Measurements from ENCODE around the gene RAB40B. TPM values are rescaled to one million over a fixed set of nuclear protein-coding genes. Genes with fewer than 3 reads are reported as not detected.

Gene RAB40B
- total and polyA plus RNA-seq, 2 of the 13 experiments (the other 11 are each of a cell fraction or from before 2014, with no cell fraction given): 6.2 to 6.5 TPM

DNA sequence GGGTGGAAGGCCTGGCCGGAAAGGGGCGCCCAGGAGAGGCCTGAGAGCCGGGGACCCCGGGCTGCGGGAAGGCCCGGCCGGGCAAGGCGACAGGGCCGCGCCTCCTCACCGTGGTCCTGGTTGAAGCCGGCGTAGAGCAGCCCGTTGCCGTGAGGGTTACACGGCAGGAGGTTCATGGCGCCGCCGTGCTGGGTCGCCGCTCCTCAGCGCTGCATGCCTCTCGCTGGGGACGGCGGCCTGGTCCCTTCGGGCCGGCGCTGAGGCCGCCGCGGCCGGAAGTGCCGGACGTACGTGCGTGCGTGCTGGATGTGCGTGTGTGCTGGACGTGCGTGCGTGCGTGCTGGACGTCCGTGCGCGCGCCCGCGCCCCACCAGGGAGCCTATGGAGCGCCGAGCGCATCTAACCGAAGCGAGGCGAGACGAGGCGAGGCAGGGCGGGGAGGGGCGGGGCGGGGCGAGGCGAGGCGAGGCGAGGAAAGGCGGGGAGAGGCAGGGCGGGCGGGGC is 50.3 kb downstream of the RAB40B start, which contains the start of gene WDR45B:
Gene WDR45B, minus strand, starts transcription at position 280 of the 504 bp plus-strand sequence. Its CDS starts 104 bp downstream, at position 176.
- CTCF ChIA-PET (ENCODE audit: low intra/inter-chr PET ratio, low total read pairs): no interaction called here
- Histone ChIP-seq H3K27ac (ENCODE audit: extremely low read length, insufficient read depth, low read length) (peak within 1 kb of the TSS; percentile 88), H3K9ac (ENCODE audit: insufficient read depth, low read depth, low read length) (peak within 1 kb of the TSS; percentile 99), H3K4me3 (replicated peaks in 1 of 3; ENCODE audit: insufficient read depth in 1 of 3, low read depth in 2 of 3, low read length in 3 of 3) (peak within 1 kb of the TSS; percentile 85 to 100 (median 94)), H4K20me1 (ENCODE audit: insufficient read depth, low read length) (peaks cover 34% of the 10 kb centered on the region), H3K9me3 (ENCODE audit: low read length) (no peaks in the 10 kb centered on the region), H3K4me2 (ENCODE audit: low read depth, low read length) (peak within 1 kb of the TSS; percentile 99), H3K27me3 (ENCODE audit: control insufficient read depth in 1 of 2, insufficient read depth in 2 of 2, low read length in 2 of 2) (no peaks in the 10 kb centered on the region; a peak in 1 of 5 replicates), H2AFZ (ENCODE audit: low read length) (no peak within 1 kb of the TSS), H3K36me3 (replicated peaks in 1 of 2; ENCODE audit: control insufficient read depth in 1 of 2, insufficient read depth in 2 of 2, low read length in 2 of 2) (peaks cover 14 to 15% of the 10 kb centered on the region in 2 experiments), H3K4me1 (ENCODE audit: insufficient read depth, low read length) (peaks cover 45% of the 10 kb centered on the region), H3K79me2 (ENCODE audit: insufficient read depth, low read length) (peaks cover 45% of the 10 kb centered on the region)
- FAIRE-seq (no peak), ATAC-seq (peak; percentile 91), DNase-seq (ENCODE audit: low spot score) (peak; percentile 94)
- WGBS (ENCODE audit: low lambda C conversion rate): 1% methylated on average over 51 of the region's 67 CpGs
- POLR2A ChIA-PET: no interaction called here
- in situ Hi-C loops (cut with HindIII; ENCODE audit: extremely low pct_ligation_motif_present, low pct_unique_long_range_greater_than_20kb): no loop called here
- intact Hi-C loops (cut with micrococcal nuclease; ENCODE audit: unreplicated experiment): no loop called here
- BruUV-seq (replicated peaks): no TSS peak
- TF ChIP-seq ZBTB20 (CRISPR knock-in tag; IDR thresholded peaks at IDR 0.05; ENCODE audit: borderline replicate concordance, low read depth) (peak; percentile 16; the same call in 1 of the 2 replicates), ZBTB21 (CRISPR knock-in tag; IDR thresholded peaks at IDR 0.05) (no peak; the same call in 1 of the 2 replicates), MIER2 (CRISPR knock-in tag; IDR thresholded peaks at IDR 0.05) (0 out of 2 replicates have a peak, but pooled peaks have one; percentile 45), CC2D1A (CRISPR knock-in tag; IDR thresholded peaks at IDR 0.05) (no peak), PAWR (CRISPR knock-in tag; IDR thresholded peaks at IDR 0.05; ENCODE audit: borderline replicate concordance) (0 out of 2 replicates have a peak, but pooled peaks have one; percentile 10), ZNF841 (CRISPR knock-in tag; IDR thresholded peaks at IDR 0.05; ENCODE audit: borderline replicate concordance) (no peak), EHMT2 (IDR thresholded peaks at IDR 0.05; ENCODE audit: borderline replicate concordance, low read depth, low read length) (no peak), ZNF256 (CRISPR knock-in tag; conservative IDR thresholded peaks at IDR 0.05) (peak; percentile 41; the same call in 1 of the 2 replicates), PRDM10 (CRISPR knock-in tag; IDR thresholded peaks at IDR 0.05; ENCODE audit: low read depth) (no peak), ARID5B (CRISPR knock-in tag; IDR thresholded peaks at IDR 0.05) (peak; percentile 56; the same call in 1 of the 2 replicates), ZNF331 (CRISPR knock-in tag; IDR thresholded peaks at IDR 0.05) (peak; percentile 88), ZNF207 (IDR thresholded peaks at IDR 0.05; ENCODE audit: borderline replicate concordance) (no peak), ZNF263 (CRISPR knock-in tag; IDR thresholded peaks at IDR 0.05) (peak; percentile 57; the same call in 1 of the 2 replicates)
- TF ChIP-seq, protein P1, sequence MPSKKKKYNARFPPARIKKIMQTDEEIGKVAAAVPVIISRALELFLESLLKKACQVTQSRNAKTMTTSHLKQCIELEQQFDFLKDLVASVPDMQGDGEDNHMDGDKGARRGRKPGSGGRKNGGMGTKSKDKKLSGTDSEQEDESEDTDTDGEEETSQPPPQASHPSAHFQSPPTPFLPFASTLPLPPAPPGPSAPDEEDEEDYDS (CRISPR knock-in tag; IDR thresholded peaks at IDR 0.05): peak; percentile 66; the same call in 1 of the 2 replicates
- TF ChIP-seq, protein P2, sequence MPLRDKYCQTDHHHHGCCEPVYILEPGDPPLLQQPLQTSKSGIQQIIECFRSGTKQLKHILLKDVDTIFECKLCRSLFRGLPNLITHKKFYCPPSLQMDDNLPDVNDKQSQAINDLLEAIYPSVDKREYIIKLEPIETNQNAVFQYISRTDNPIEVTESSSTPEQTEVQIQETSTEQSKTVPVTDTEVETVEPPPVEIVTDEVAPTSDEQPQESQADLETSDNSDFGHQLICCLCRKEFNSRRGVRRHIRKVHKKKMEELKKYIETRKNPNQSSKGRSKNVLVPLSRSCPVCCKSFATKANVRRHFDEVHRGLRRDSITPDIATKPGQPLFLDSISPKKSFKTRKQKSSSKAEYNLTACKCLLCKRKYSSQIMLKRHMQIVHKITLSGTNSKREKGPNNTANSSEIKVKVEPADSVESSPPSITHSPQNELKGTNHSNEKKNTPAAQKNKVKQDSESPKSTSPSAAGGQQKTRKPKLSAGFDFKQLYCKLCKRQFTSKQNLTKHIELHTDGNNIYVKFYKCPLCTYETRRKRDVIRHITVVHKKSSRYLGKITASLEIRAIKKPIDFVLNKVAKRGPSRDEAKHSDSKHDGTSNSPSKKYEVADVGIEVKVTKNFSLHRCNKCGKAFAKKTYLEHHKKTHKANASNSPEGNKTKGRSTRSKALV (CRISPR knock-in tag; IDR thresholded peaks at IDR 0.05): no peak
